Rectal smooth muscle tissue (tissue), 1 donor: ENCODE results near the gene ERBB4.

Experiments used
- H3K27ac ChIP-seq: one replicate; pipeline ENCODE4 v1.7.0; 2013; ENCODE audit warnings: low read depth, low read length, inconsistent platforms
- H3K27me3 ChIP-seq: one replicate; pipeline ENCODE4 v1.7.0; 2013; ENCODE audit warnings: low read length; ENCODE audit not compliant: control insufficient read depth, insufficient read depth
- H3K36me3 ChIP-seq: one replicate; pipeline ENCODE4 v1.7.0; 2013; ENCODE audit warnings: low read length; ENCODE audit not compliant: control insufficient read depth, insufficient read depth
- H3K4me1 ChIP-seq: one replicate; pipeline ENCODE4 v1.7.0; 2013; ENCODE audit warnings: low read length; ENCODE audit not compliant: control insufficient read depth, insufficient read depth
- H3K4me3 ChIP-seq: one replicate; pipeline ENCODE4 v1.7.0; 2013; ENCODE audit warnings: low read length
- H3K9ac ChIP-seq: one replicate; pipeline ENCODE4 v1.7.0; 2013; ENCODE audit warnings: low read length

Gene ERBB4

GRCh38 chr2:211816754-211817153 lies 721.8 kb downstream of the ERBB4 start:
- Histone ChIP-seq H3K27me3 (no peaks in the 10 kb centered on the region), H3K4me1 (no peaks in the 10 kb centered on the region), H3K36me3 (no peaks in the 10 kb centered on the region), H3K4me3 (no peak overlapping the region), H3K9ac (no peak overlapping the region), H3K27ac (no peak overlapping the region)

- Histone ChIP-seq H3K4me3 (no peak overlapping the region), H3K36me3 (no peaks in the 10 kb centered on the region), H3K27ac (no peak overlapping the region), H3K27me3 (no peaks in the 10 kb centered on the region), H3K4me1 (no peaks in the 10 kb centered on the region), H3K9ac (no peak overlapping the region)
Observed at GRCh38 chr2:211812587-211812986, 726.0 kb downstream of the ERBB4 start.

- no peaks in the 10 kb centered on the region for H3K4me1 ChIP-seq
- no peaks in the 10 kb centered on the region for H3K36me3 ChIP-seq
- no peak overlapping the region for H3K9ac ChIP-seq
- no peak overlapping the region for H3K4me3 ChIP-seq
- H3K27ac ChIP-seq = no peak overlapping the region
- H3K27me3 ChIP-seq = no peaks in the 10 kb centered on the region
Observed at GRCh38 chr2:211802666-211803065, 735.9 kb downstream of the ERBB4 start.

GRCh38 chr2:211800001-211800400 lies 738.6 kb downstream of the ERBB4 start:
- no peak overlapping the region for H3K4me3 ChIP-seq
- no peak overlapping the region for H3K27ac ChIP-seq
- H3K9ac ChIP-seq = no peak overlapping the region
- H3K27me3 ChIP-seq = no peaks in the 10 kb centered on the region
- H3K4me1 ChIP-seq = no peaks in the 10 kb centered on the region
- H3K36me3 ChIP-seq = no peaks in the 10 kb centered on the region

DNA sequence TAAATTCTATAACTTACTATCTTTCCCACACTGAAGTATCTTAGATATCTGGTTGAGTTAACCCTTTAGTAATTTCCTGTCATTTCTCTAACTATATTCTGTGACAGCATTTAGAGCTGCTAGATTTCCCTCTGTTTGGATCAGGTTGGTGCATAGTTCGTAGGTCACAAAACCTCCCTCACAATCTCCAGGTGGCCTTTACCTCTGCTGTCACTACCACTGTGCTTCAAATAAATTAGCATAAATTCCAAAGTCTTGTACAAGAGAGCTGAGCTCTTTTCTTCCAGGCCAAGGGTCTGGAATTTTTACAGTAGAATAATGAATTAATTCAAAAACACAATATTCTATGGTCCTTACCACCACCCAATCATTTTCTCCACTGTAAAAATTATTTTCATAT lies 739.7 kb downstream of the ERBB4 start:
- H3K9ac ChIP-seq = no peak overlapping the region
- H3K4me3 ChIP-seq = no peak overlapping the region
- no peak overlapping the region for H3K27ac ChIP-seq
- H3K4me1 ChIP-seq = no peaks in the 10 kb centered on the region
- no peaks in the 10 kb centered on the region for H3K27me3 ChIP-seq
- H3K36me3 ChIP-seq = no peaks in the 10 kb centered on the region

DNA sequence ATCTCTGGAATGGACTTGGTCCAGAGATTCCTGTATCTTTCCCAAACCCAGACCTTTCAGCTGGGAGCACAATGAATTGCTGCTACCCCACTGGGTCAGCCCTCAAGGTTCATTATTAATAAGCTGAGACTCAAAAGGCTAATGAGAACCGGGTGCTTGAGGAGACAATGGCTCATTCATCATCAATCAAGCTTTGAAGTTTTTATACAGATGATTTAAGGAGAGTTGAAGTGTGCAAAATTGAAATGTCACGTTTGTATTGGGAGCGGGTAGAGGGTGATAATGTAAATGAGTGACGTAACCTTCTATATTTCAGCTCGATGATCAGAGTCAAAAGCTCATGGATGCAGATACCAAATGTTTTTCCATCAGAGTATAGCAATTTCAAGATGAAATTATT lies 744.9 kb downstream of the ERBB4 start:
- no peak overlapping the region for H3K4me3 ChIP-seq
- no peaks in the 10 kb centered on the region for H3K27me3 ChIP-seq
- H3K9ac ChIP-seq = no peak overlapping the region
- no peaks in the 10 kb centered on the region for H3K4me1 ChIP-seq
- no peak overlapping the region for H3K27ac ChIP-seq
- H3K36me3 ChIP-seq = no peaks in the 10 kb centered on the region

- no peaks in the 10 kb centered on the region for H3K27me3 ChIP-seq
- no peak overlapping the region for H3K4me3 ChIP-seq
- H3K9ac ChIP-seq = no peak overlapping the region
- no peaks in the 10 kb centered on the region for H3K4me1 ChIP-seq
- H3K36me3 ChIP-seq = no peaks in the 10 kb centered on the region
- no peak overlapping the region for H3K27ac ChIP-seq
Observed at GRCh38 chr2:211789982-211790381, 748.6 kb downstream of the ERBB4 start.

GRCh38 chr2:211766689-211767088 lies 771.9 kb downstream of the ERBB4 start:
- Histone ChIP-seq H3K27me3 (no peaks in the 10 kb centered on the region), H3K36me3 (no peaks in the 10 kb centered on the region), H3K4me1 (no peaks in the 10 kb centered on the region), H3K27ac (no peak overlapping the region), H3K9ac (no peak overlapping the region), H3K4me3 (no peak overlapping the region)

DNA sequence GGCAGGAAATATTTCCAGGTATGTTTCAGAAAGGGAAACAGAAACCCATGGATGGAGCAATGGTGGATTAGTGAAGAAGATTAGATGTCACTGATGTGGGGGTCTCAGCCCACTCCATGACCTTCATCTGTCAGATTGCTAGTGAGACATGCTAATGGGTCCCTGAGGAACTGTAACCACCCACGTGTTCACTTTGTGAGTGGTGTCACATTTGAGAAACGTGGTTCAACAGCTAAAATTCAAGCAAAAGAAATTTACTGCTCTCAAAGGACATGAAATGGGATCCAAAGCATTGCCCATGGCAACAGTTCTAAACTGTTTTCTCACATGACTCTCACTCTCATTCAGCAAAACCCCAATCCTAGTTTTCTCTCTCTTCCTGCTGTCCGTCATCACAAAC lies 776.1 kb downstream of the ERBB4 start:
- Histone ChIP-seq H3K27ac (no peak overlapping the region), H3K4me1 (no peaks in the 10 kb centered on the region), H3K27me3 (no peaks in the 10 kb centered on the region), H3K9ac (no peak overlapping the region), H3K36me3 (no peaks in the 10 kb centered on the region), H3K4me3 (no peak overlapping the region)

DNA sequence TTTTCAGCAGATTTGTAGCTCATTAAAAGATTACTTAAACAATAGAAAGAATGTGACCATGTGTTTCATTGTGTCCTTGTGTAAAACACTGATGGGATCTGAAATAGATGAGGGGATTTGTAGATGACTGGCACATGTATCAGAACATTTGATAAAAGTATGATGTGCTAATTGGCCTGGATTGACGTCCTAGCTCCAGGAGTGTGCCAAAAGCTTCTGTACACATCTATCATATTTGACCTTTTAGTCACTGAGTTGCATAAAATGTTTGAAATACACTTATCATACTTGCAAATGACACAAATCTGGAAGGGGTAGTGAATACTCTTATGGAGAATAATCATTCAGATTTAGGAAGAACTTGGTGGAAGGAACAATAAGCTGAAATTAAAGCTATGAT lies 778.5 kb downstream of the ERBB4 start:
- Histone ChIP-seq H3K4me1 (no peaks in the 10 kb centered on the region), H3K36me3 (no peaks in the 10 kb centered on the region), H3K27me3 (no peaks in the 10 kb centered on the region), H3K4me3 (no peak overlapping the region), H3K27ac (no peak overlapping the region), H3K9ac (no peak overlapping the region)

GRCh38 chr2:211756266-211756665 lies 782.3 kb downstream of the ERBB4 start:
- Histone ChIP-seq H3K4me3 (no peak overlapping the region), H3K36me3 (no peaks in the 10 kb centered on the region), H3K9ac (no peak overlapping the region), H3K27me3 (no peaks in the 10 kb centered on the region), H3K4me1 (no peaks in the 10 kb centered on the region), H3K27ac (no peak overlapping the region)

- no peaks in the 10 kb centered on the region for H3K36me3 ChIP-seq
- no peak overlapping the region for H3K27ac ChIP-seq
- H3K9ac ChIP-seq = no peak overlapping the region
- H3K27me3 ChIP-seq = no peaks in the 10 kb centered on the region
- H3K4me1 ChIP-seq = no peaks in the 10 kb centered on the region
- no peak overlapping the region for H3K4me3 ChIP-seq
Observed at GRCh38 chr2:211755187-211755586, 783.4 kb downstream of the ERBB4 start.

DNA sequence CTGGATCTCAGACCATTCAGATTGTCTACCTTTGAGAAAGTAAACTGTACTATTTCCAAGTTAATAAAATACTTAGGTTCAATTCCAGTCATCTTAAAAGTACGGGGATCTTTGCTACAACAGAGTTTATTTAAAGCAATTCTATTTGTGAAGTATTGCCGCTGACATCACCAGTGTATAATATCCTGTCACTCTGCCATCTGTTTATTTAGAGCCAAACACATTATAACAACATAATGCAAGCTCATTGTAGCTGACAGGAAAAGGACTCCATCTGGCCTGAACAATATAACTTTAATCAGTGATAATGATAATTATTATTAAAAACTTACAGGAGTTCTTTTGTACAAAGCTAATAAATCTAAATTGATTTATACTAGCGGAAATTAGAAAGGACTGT lies 786.8 kb downstream of the ERBB4 start:
- Histone ChIP-seq H3K4me3 (no peak overlapping the region), H3K4me1 (no peaks in the 10 kb centered on the region), H3K27ac (no peak overlapping the region), H3K27me3 (no peaks in the 10 kb centered on the region), H3K9ac (no peak overlapping the region), H3K36me3 (no peaks in the 10 kb centered on the region)

- Histone ChIP-seq H3K27ac (no peak overlapping the region), H3K4me1 (no peaks in the 10 kb centered on the region), H3K9ac (no peak overlapping the region), H3K4me3 (no peak overlapping the region), H3K36me3 (no peaks in the 10 kb centered on the region), H3K27me3 (no peaks in the 10 kb centered on the region)
Observed at GRCh38 chr2:211748339-211748738, 790.3 kb downstream of the ERBB4 start.
